GM18520 (cell line): ENCODE data around the gene KCNK3.
"Not testable (repeated sequence)": the region's sequence is repeated elsewhere in the genome, so short reads cannot be mapped to it uniquely, and the experiment has no call there.

Source experiments
- ATAC-seq: cut with Tn5 transposase; IDR thresholded peaks from one replicate; pipeline ENCODE4 v1.9.1; 2021; ENCODE audit not compliant: unreplicated experiment

The KCNK3 gene

GRCh38 chr2:26729311-26729710, 36.8 kb downstream of the KCNK3 start:
- no peak for ATAC-seq

- ATAC-seq: no peak
Observed at GRCh38 chr2:26730549-26731344, 38.2 kb downstream of the KCNK3 start.

DNA sequence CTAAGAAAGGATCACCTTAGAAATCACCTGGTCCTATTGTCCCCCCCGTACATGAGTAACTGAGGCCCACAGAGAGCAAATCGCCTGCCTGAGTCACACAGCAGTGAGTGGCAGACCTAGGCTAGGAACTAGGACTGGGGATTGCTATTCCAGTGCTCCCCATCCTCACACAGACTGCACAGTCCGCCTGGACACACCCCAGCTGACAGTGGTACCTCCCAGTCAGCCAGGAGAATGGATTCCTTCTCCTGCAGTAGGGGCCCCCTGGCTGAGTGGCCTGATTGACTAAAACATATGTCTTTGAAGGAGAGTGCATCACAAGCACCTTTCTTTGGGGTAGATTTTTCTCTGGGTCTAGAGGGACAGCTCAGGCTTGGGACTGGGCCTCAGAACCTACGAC, 39.2 kb downstream of the KCNK3 start:
- ATAC-seq: no peak

DNA sequence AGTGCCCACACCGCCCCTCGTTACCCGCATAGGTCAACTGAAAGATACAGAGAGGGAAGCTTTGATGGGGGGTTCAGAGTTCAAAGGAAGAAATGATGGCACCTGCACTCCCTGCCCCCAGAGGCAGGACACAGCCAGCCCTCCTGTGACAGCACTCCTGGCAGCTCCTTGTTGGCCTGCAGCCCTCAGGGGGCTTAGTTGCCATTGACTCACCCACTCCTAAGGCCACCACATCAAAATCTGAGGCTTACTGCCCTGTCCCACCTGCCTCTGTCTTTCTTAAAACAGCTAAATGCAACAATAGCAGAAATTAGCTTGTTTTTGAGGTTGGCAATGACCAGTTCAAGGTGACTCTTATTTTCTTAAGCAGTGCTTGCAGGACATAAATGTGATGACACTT, 39.9 kb downstream of the KCNK3 start:
- no peak for ATAC-seq

DNA sequence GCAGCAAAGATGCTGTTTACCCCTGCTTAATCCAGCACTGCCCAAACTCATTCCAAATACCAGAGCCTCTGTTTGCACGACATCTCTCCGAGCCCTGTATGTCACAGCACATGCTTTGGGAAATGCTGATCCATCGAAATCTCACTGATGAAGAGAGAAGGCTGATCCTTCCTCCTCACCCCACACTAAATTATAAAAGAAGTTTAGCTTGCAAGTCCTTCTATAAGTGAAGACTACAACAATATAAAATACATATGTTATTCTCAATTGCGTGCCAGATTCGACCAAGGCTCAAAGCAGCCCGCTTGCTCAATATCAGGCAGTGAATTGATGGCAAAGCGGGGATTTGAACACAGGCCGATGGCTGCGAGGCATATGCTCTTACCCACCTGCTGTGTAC, 40.9 kb downstream of the KCNK3 start:
- no peak for ATAC-seq

DNA sequence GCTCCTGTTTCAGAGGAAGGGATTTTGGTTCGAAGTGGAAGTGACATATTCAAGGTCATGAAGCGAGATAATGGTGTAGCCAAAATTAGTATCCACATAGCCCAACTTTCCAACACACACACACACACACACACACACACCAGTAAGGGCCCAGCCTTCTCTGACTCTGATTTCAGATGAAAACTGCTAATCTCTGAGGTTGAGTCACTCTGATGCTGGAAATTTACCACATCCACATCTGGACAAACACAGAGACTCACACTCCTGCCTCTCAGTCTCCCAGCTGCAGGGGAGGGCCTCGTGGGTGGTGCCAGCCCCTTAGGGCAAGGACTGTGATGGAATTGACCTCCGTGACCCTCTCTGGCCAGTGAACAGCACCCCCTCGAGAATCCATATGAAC, 42.6 kb downstream of the KCNK3 start:
- ATAC-seq: no peak

DNA sequence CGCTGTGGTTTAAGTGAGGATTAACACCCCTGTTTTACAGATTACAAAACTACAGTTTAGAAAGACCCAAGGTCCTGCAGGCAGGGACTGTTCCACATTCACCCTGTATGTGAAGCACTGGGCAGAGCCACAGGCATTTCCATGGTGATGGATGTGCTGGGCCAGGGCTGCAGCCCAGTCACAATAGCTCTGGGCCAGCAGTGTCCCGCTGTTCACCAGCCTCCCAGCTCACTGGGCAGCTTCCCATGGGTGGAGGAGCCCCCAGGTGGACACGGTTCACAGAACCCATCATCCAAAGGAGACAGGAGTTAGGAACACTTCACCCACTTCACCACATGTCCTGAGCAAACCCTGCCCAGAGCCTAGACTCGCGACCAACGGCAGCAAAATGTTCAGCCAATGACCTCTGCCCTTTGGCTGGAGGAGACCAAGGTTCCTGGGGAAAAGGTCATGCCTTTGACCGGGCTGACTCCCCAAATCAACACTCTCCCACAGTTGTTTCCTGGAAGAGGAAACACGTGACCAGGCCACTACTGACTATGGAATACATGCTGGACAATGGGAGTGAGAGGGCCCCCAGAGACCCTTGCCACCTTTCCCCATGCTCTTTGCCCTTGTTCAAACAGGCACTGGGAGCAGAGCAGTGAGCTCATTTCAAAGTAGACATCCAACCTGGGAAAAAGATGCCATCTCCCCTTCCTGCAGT, 43.5 kb downstream of the KCNK3 start:
- ATAC-seq: no peak

DNA sequence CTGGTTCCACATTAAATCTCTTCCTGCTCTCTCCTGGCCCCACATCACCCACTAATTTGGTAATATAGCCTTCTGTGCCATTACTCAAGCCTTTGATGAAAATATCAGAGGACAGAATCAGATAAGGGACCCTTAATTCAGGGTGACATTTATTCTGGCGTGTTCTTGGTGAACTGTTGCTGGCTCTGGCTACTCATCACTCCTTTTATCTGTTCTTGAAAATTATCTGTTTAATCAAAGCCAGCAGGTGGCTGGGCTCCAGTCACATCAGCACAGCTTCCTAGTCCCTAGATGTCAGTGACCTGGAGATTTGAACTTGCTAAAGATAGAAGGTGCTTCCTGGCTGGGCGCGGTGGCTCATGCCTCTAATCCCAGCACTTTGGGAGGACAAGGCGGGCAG, 44.7 kb downstream of the KCNK3 start:
- ATAC-seq: no peak

- no peak for ATAC-seq
Observed at GRCh38 chr2:26738481-26738880, 46.0 kb downstream of the KCNK3 start.

GRCh38 chr2:26739514-26739913, 47.0 kb downstream of the KCNK3 start:
- no peak for ATAC-seq

- ATAC-seq: no peak
Observed at GRCh38 chr2:26740346-26740745, 47.8 kb downstream of the KCNK3 start.

DNA sequence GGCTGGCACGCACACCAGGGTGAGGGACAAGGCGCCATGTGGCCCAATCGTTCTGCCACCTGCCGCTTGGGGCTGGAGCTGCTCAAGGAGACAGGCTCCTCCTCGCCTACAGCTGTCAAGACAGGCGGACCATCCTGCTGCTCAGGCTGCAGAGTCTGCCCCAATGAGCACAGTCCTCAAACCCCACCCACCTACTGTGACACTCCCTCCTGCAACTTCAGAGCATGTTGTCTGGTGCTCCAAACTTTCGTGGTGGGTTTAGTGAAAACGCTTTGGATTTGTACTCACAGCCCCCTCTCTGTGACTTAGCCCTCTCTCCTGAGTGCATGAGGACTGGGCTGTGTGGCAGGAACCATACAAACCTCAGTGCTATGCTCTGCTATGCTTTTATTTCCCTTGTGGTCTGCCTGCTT, 48.4 kb downstream of the KCNK3 start:
- no peak for ATAC-seq

DNA sequence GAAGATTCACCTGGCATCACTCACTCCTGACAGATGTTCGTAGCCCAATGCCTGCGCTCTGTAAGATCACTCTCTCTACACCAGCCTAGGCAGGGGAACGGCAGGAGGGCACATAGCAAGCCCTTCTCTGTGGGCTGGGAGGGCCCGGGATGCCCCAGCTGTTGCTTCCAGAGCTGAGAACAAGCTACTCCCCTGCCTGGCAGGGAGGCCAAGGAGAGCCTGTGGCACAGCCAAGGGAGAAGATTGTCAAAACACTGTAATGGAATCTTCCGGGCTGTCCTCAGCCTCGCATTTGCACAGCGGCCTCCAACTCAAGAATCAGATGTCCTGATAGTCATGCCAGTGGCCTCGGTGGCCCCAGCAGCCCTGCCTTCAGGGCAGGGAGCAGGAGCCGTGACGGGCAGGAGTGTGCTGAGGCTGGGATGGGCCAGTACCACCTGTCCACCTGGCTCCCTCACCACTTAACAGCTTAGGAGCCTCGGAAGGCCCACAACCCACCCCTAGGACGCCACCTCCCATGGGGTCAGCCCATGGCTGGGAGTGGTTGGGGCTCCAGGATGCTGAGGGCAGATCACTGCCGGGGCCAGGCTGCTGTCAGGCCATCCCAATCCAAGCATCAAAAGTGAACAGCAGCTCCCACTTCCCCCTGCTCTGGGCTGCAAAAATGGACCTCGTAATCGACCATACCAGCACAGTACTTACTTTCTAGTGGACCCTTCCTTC, 49.7 kb downstream of the KCNK3 start:
- ATAC-seq: no peak

DNA sequence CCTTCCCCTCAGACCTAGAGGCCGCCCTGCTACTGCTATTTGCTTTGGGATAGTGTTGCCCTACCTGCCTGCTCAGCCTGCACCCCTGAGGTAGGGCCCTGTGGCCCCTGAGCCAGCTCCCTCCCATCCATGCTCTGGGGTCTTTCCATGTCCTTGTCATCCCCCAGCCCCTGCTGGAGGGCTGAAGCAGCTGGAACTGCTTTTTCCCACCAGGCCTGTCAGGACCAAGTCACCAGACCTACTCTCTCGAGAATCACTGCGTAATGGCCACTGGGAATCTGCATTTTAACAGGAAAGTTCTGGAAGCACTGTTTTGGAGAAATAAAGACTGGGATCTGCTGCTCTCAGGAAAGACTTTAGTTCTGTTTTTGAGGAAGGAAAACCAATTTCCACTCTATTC, 51.3 kb downstream of the KCNK3 start:
- ATAC-seq: no peak

DNA sequence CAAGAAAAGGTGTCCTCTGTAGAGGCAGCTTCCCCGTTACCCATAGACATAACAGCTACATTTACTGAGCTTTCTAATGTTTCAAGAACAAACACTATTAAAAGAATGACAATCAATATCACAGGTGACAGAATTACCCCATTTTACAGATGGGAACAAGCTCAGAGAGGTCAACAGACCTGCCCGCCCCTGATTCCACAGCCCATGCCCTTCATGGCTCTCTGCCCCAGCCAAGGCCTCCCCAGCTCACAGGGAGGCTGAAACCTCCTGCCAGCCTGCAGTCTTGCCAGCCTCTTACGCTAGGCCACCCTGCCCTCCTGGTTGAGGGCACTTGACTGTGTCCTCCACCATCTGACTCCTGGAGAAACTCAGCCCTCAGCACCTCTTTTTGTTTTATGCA, 52.4 kb downstream of the KCNK3 start:
- ATAC-seq: no peak

DNA sequence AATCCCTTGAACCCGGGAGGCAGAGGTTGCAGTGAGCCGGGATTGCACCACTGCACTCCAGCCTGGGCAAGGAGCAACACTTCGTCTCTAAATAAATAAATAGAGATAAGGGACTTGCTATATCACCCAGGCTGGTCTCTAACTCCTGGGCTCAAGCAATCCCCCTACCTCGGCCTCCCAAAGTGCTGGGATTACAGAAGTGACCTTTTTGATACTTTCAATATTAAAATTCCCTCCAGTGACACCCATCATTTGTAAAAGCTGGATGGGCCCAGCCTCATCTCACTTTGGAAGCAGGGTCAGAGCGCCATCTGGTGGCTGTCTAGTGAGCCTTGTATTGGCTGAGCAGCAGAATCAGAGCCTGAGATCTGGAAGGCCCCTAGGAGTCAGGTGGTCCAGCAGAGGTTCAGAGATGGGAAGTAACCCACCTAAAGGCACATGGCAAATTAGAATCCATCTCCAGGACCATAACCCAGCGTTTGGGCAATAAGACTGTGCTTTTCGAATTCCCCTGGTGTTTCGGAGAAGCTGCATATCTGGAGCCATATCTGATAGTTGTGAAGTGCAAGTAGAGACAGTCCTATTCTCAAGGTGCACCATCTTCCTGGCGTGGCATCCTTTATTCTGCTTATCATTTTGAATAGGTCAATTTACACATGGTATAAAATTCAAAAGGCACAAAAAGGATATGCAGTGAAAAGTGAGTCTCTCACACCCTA, 53.2 kb downstream of the KCNK3 start:
- no peak for ATAC-seq

GRCh38 chr2:26746934-26747333, 54.4 kb downstream of the KCNK3 start:
- no peak for ATAC-seq

DNA sequence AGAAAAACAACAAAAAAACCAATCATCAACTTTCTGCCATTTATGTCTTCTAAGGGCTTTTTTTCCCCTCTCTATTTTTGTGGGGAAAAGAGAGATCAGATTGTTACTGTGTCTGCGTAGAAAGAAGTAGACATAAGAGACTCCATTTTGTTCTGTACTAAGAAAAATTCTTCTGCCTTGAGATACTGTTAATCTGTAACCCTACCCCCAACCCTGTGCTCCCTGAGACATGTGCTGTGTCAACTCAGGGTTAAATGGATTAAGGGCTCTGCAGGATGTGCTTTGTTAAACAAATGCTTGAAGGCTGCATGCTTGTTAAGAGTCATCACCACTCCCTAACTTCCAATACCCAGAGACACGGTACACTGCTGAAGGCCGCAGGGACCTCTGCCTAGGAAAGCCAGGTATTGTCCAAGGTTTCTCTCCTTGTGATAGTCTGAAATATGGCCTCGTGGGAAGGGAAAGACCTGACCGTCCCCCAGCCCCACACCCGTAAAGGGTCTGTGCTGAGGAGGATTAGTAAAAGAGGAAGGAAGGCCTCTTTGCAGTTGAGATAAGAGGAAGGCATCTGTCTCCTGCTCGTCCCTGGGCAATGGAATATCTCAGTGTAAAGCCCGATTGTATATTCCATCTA, 57.4 kb downstream of the KCNK3 start:
- ATAC-seq: not testable (repeated sequence)

DNA sequence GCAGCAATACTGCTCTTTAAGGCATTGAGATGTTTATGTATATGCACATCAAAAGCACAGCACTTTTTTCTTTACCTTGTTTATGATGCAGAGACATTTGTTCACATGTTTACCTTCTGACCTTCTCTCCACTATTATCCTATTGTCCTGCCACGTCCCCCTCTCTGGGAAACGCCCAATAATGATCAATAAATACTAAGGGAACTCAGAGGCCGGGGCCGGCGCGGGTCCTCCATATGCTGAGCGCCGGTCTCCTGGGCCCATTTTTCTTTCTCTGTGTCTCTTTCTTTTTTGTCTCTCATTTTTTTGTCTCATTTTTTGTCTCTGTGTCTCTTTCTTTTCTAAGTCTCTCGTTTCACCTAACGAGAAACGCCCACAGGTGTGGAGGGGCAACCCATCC, 57.9 kb downstream of the KCNK3 start:
- not testable (repeated sequence) for ATAC-seq

- ATAC-seq: no peak
Observed at GRCh38 chr2:26752656-26753055, 60.1 kb downstream of the KCNK3 start.

DNA sequence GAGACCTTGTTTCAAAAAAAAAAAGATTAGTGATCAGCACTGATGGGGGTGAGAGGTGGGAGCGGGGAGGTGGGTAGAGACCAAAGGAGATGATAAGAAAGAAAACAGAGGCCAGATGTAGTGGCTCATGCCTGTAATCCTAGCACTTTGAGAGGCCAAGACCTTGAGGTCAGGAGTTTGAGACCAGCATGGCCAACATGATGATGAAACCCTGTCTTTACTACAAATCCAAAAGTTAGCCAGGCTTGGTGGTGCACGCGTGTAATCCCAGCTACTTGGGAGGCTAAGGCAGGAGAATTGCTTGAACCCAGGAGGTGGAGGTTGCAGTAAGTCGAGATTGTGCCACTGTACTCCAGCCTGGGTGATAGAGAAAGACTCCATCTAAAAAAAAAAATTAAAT, 62.0 kb downstream of the KCNK3 start:
- no peak for ATAC-seq
